ENCODE data around the gene TGOLN2.

DNA sequence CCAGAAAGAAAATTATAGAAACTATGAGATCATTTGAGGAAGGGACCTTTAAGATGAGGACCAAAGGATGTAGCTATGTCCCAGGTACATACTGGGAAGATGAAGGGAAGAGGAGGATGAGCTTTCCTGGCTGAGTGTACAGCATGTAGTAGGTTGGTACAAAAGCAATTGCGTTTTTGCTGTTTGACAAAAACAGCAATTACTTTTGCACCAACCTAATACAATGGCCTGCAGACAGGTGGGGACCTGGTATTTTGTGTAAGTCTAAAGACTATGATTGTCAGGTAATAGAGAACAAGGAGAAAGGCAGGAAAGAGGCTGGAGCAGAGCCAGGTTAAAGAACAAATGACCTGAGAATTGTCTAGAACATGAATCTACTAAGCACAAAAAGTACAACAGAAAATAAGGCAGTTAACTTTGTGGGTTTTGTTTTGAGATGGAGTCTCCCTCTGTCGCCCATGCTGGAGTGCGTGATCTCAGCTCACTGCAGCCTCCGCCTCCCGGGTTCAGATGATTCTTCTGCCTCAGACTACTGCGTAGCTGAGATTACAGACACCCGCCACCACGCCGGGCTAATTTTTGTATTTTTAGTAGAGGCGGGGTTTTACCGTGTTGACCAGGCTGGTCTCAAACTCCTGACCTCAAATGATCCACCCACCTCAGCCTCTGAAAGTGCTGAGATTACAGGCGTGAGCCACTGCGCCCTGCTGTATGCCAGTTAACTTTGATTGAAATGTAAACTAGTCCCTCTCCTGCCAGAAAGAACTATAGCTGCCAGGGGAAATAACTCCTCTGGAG lies 3.2 kb upstream of the TGOLN2 start:
- TF ChIP-seq, protein P1, sequence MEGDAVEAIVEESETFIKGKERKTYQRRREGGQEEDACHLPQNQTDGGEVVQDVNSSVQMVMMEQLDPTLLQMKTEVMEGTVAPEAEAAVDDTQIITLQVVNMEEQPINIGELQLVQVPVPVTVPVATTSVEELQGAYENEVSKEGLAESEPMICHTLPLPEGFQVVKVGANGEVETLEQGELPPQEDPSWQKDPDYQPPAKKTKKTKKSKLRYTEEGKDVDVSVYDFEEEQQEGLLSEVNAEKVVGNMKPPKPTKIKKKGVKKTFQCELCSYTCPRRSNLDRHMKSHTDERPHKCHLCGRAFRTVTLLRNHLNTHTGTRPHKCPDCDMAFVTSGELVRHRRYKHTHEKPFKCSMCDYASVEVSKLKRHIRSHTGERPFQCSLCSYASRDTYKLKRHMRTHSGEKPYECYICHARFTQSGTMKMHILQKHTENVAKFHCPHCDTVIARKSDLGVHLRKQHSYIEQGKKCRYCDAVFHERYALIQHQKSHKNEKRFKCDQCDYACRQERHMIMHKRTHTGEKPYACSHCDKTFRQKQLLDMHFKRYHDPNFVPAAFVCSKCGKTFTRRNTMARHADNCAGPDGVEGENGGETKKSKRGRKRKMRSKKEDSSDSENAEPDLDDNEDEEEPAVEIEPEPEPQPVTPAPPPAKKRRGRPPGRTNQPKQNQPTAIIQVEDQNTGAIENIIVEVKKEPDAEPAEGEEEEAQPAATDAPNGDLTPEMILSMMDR (IDR thresholded peaks at IDR 0.05) = no peak
- TF ChIP-seq POLR2AphosphoS5 (IDR thresholded peaks at IDR 0.05) (no peak), POLR2A (IDR thresholded peaks at IDR 0.05) (no peak), EP300 (IDR thresholded peaks at IDR 0.05) (no peak)
